H9 (cell line): ENCODE data around the gene ZNF385B. TPM values are rescaled to one million over a fixed set of nuclear protein-coding genes. Genes with fewer than 3 reads are reported as not detected.

ENCODE experiments used
- DNase-seq: peaks from one replicate; pipeline ENCODE4 v3.0.0-alpha.2; 2017
- H2AFZ ChIP-seq: one replicate; pipeline ENCODE4 v1.6.1; 2013; ENCODE audit warnings: mild to moderate bottlenecking, low read length, control low read depth, moderate library complexity
- H2AK5ac ChIP-seq: 2 replicates; pipeline ENCODE4 v1.6.1; 2013; ENCODE audit warnings: low read length, control low read depth, mixed read lengths; ENCODE audit not compliant: insufficient read length
- H2BK120ac ChIP-seq: one replicate; pipeline ENCODE4 v1.6.1; 2013; ENCODE audit warnings: low read depth, mild to moderate bottlenecking, low read length, control low read depth, inconsistent platforms; ENCODE audit not compliant: poor library complexity, severe bottlenecking
- H2BK12ac ChIP-seq: 2 replicates; pipeline ENCODE4 v1.6.1; 2013; ENCODE audit warnings: low read length, control low read depth, mixed read lengths, low read depth; ENCODE audit not compliant: insufficient read length
- H2BK15ac ChIP-seq: 2 replicates; pipeline ENCODE4 v1.6.1; 2013; ENCODE audit warnings: low read depth, low read length, control low read depth
- H2BK20ac ChIP-seq: one replicate; pipeline ENCODE4 v1.6.1; 2013; ENCODE audit warnings: low read depth, mild to moderate bottlenecking, low read length, control low read depth, inconsistent platforms; ENCODE audit not compliant: poor library complexity, severe bottlenecking
- H2BK5ac ChIP-seq: 2 replicates; pipeline ENCODE4 v1.6.1; 2013; ENCODE audit warnings: low read length, control low read depth, mixed read lengths; ENCODE audit not compliant: insufficient read length
- H3K14ac ChIP-seq: 2 replicates; pipeline ENCODE4 v1.6.1; 2013; ENCODE audit warnings: low read length, control low read depth; ENCODE audit not compliant: insufficient read depth
- H3K18ac ChIP-seq: 2 replicates; pipeline ENCODE4 v1.6.1; 2013; ENCODE audit warnings: low read depth, mild to moderate bottlenecking, mixed read lengths, low read length, control low read depth; ENCODE audit not compliant: insufficient read length
- H3K23ac ChIP-seq: 2 replicates; pipeline ENCODE4 v1.6.1; 2013; ENCODE audit warnings: low read length, control low read depth, mixed read lengths, low read depth; ENCODE audit not compliant: insufficient read length
- H3K23me2 ChIP-seq: 2 replicates; pipeline ENCODE4 v1.6.1; 2013; ENCODE audit warnings: low read depth, mild to moderate bottlenecking, mixed read lengths, low read length, control low read depth; ENCODE audit not compliant: insufficient read length, poor library complexity, severe bottlenecking
- H3K27ac ChIP-seq: 2 replicates; pipeline ENCODE4 v1.5.1; 2013; ENCODE audit warnings: low read length, control low read depth, mixed read lengths, low read depth; ENCODE audit not compliant: insufficient read length
- H3K27me3 ChIP-seq: 2 replicates; pipeline ENCODE4 v1.6.1; 2013; ENCODE audit warnings: low read length, control low read depth, inconsistent platforms; ENCODE audit not compliant: insufficient read depth
- H3K4ac ChIP-seq: 2 replicates; pipeline ENCODE4 v1.6.1; 2013; ENCODE audit warnings: low read depth, mild to moderate bottlenecking, control low read depth, inconsistent platforms, low read length, moderate library complexity
- H3K4me1 ChIP-seq: 2 replicates; pipeline ENCODE4 v1.6.1; 2013; ENCODE audit warnings: low read length, control low read depth, inconsistent platforms; ENCODE audit not compliant: insufficient read depth
- H3K4me2 ChIP-seq: 2 replicates; pipeline ENCODE4 v1.6.1; 2013; ENCODE audit warnings: low read length, control low read depth, mixed read lengths; ENCODE audit not compliant: insufficient read length, insufficient read depth
- H3K56ac ChIP-seq: 2 replicates; pipeline ENCODE4 v1.6.1; 2013; ENCODE audit warnings: low read depth, mild to moderate bottlenecking, mixed read lengths, low read length, control low read depth; ENCODE audit not compliant: insufficient read length
- H3K79me1 ChIP-seq: 2 replicates; pipeline ENCODE4 v1.6.1; 2013; ENCODE audit warnings: low read depth, mild to moderate bottlenecking, moderate library complexity, low read length, control low read depth, inconsistent platforms; ENCODE audit not compliant: insufficient read depth, poor library complexity, severe bottlenecking
- H3K79me2 ChIP-seq: 2 replicates; pipeline ENCODE4 v1.6.1; 2013; ENCODE audit warnings: low read length, control low read depth, inconsistent platforms; ENCODE audit not compliant: insufficient read depth
- H3K9ac ChIP-seq: 2 replicates; pipeline ENCODE4 v1.6.1; 2013; ENCODE audit warnings: low read length, control low read depth, mixed read lengths; ENCODE audit not compliant: insufficient read length; ENCODE audit errors: extremely low read depth
- H3K9me3 ChIP-seq: one replicate; pipeline ENCODE4 v1.6.1; 2013; ENCODE audit warnings: low read depth, low read length, inconsistent platforms; ENCODE audit not compliant: control insufficient read depth
- H3T11ph ChIP-seq: one replicate; pipeline ENCODE4 v1.6.1; 2013; ENCODE audit warnings: mild to moderate bottlenecking, low read length, control low read depth, inconsistent platforms
- H4K20me1 ChIP-seq: one replicate; pipeline ENCODE4 v1.6.1; 2013; ENCODE audit not compliant: control insufficient read depth, insufficient read length, insufficient read depth
- H4K5ac ChIP-seq: 2 replicates; pipeline ENCODE4 v1.6.1; 2013; ENCODE audit warnings: low read depth, mild to moderate bottlenecking, mixed read lengths, low read length, control low read depth; ENCODE audit not compliant: insufficient read length
- H4K8ac ChIP-seq: replicated peaks from 2 replicates; pipeline ENCODE4 v1.6.1; 2013; ENCODE audit warnings: low read length, control low read depth, mixed read lengths, low read depth; ENCODE audit not compliant: insufficient read length
- H4K91ac ChIP-seq: 2 replicates; pipeline ENCODE4 v1.6.1; 2013; ENCODE audit warnings: low read depth, mild to moderate bottlenecking, moderate library complexity, mixed read lengths, low read length, control low read depth; ENCODE audit not compliant: insufficient read length
- H3K27ac Mint-ChIP-seq, 3 experiments: 2 replicates in 2 of 3; 3 replicates in 1 of 3; pipeline ENCODE4 v1.8.0; 2020 to 2021; ENCODE audit warnings: mixed read lengths in 3 of 3, mild to moderate bottlenecking in 1 of 3, moderate library complexity in 1 of 3
- H3K27me3 Mint-ChIP-seq: 2 replicates; pipeline ENCODE4 v1.8.0; 2021; ENCODE audit warnings: low read depth, mild to moderate bottlenecking, moderate library complexity, mixed read lengths
- H3K36me3 Mint-ChIP-seq, 3 experiments: 2 replicates in 2 of 3; 3 replicates in 1 of 3; pipeline ENCODE4 v1.8.0; 2020 to 2021; ENCODE audit warnings: low read depth in 3 of 3, mixed read lengths in 3 of 3; ENCODE audit not compliant: insufficient read depth in 1 of 3
- H3K4me1 Mint-ChIP-seq, 2 experiments: 2 replicates each; pipeline ENCODE4 v1.8.0; 2020; ENCODE audit warnings: mixed read lengths in 2 of 2
- H3K4me3 Mint-ChIP-seq, 2 experiments: 2 replicates in 1 of 2; 3 replicates in 1 of 2; pipeline ENCODE4 v1.8.0; 2020 to 2021; ENCODE audit warnings: mild to moderate bottlenecking in 2 of 2, mixed read lengths in 2 of 2, moderate library complexity in 1 of 2
- H3K9me3 Mint-ChIP-seq, 2 experiments: 2 replicates in 1 of 2; 3 replicates in 1 of 2; pipeline ENCODE4 v1.8.0; 2020; ENCODE audit warnings: mild to moderate bottlenecking in 2 of 2, mixed read lengths in 2 of 2, moderate library complexity in 1 of 2
- CTCF ChIP-seq: fragments of 200-600 bp; sonication (generic); conservative IDR thresholded peaks from 3 replicates; pipeline ENCODE4 v1.8.0; 2021; ENCODE audit warnings: antibody characterized with exemption, mild to moderate bottlenecking
- WGBS: extraction: QIAGEN DNeasy Blood & Tissue Kit; methylation state at CpG from one replicate; pipeline ENCODE4 v1.1.7; 2013; ENCODE audit warnings: missing lambda C conversion rate, low lambda C conversion rate, mixed read lengths; ENCODE audit not compliant: insufficient read length; ENCODE audit errors: extremely low coverage; 5-methylcytosine and 5-hydroxymethylcytosine counted together
- total RNA-seq: library from RNA; stranded (reverse); gene quantifications from 2 replicates; pipeline ENCODE4 v1.2.1, GENCODE V29; 2021

Gene ZNF385B
- total RNA-seq, 1 experiment from 2014 or later: 2.1 TPM

- no peak overlapping the region for H2AFZ ChIP-seq
- no peaks in the 10 kb centered on the region for H3K27me3 ChIP-seq
- H2BK12ac ChIP-seq: no peak overlapping the region
- no peak overlapping the region for H3K23ac ChIP-seq
- Mint-ChIP-seq H3K27ac (peak overlapping the region in 1 of 3 experiments; percentile 26; a peak in 1 of 7 replicates), H3K4me3 (no peak overlapping the region), H3K9me3 (peaks cover 0 to 3% of the 10 kb centered on the region in 2 experiments; a peak in 1 of 5 replicates), H3K36me3 (no peaks in the 10 kb centered on the region), H3K27me3 (no peaks in the 10 kb centered on the region), H3K4me1 (peaks cover 4% of the 10 kb centered on the region in 2 experiments)
- no peak overlapping the region for H2AK5ac ChIP-seq
- no peak for TF ChIP-seq CTCF
- H4K20me1 ChIP-seq: no peaks in the 10 kb centered on the region
- no peak overlapping the region for H2BK20ac ChIP-seq
- no peak overlapping the region for H2BK120ac ChIP-seq
- H3K14ac ChIP-seq: no peak overlapping the region
- H4K8ac ChIP-seq: no peak overlapping the region
- H2BK15ac ChIP-seq: no peak overlapping the region
- H3K4ac ChIP-seq: no peak overlapping the region
- H3K27ac ChIP-seq: no peak overlapping the region
- H3T11ph ChIP-seq: no peak overlapping the region
- H2BK5ac ChIP-seq: no peak overlapping the region
- no peaks in the 10 kb centered on the region for H3K4me1 ChIP-seq
- H3K79me1 ChIP-seq: no peaks in the 10 kb centered on the region
- no peak overlapping the region for H4K91ac ChIP-seq
- H3K18ac ChIP-seq: no peak overlapping the region
- no peaks in the 10 kb centered on the region for H3K23me2 ChIP-seq
- H3K9ac ChIP-seq: no peak overlapping the region
- no CpG with 5 or more reads among the region's 1 CpG for WGBS
- H3K79me2 ChIP-seq: no peaks in the 10 kb centered on the region
- H3K9me3 ChIP-seq: no peaks in the 10 kb centered on the region
- no peak for DNase-seq
- no peak overlapping the region for H4K5ac ChIP-seq
- no peak overlapping the region for H3K4me2 ChIP-seq
- H3K56ac ChIP-seq: no peak overlapping the region
Measured at GRCh38 chr2:179749210-179749609, 112.2 kb downstream of the ZNF385B start.
